ENCODE data around the gene STAT5A.
A peak's percentile ranks its signal among the peaks of the same experiment; 100 is the strongest.

STAT5A gene

GRCh38 chr17:42272162-42272907 is 16.0 kb upstream of the STAT5A start:
- no peak for TF ChIP-seq CTCF (IDR thresholded peaks at IDR 0.05; ENCODE audit: insufficient read depth, low read length, missing control alignments)
- no peak overlapping the region for H3K4me3 ChIP-seq (ENCODE audit: low read depth, low read length)
- CTCF ChIA-PET, result no interaction called here
- POLR2A ChIA-PET, result no interaction called here
- DNase-seq (ENCODE audit: low read depth, low spot score), result no peak

- CTCF ChIA-PET, result interaction anchor here (0.7 to 1.2 kb wide), 2 partner anchors 39 to 51 kb away, joined by 3 to 4 read pairs; no protein-coding TSS in a partner anchor
- H3K4me3 ChIP-seq (ENCODE audit: low read depth, low read length), result no peak overlapping the region
- POLR2A ChIA-PET, result no interaction called here
- TF ChIP-seq CTCF (IDR thresholded peaks at IDR 0.05; ENCODE audit: insufficient read depth, low read length, missing control alignments), result no peak
- no peak for DNase-seq (ENCODE audit: low read depth, low spot score)
Observed at GRCh38 chr17:42273474-42274252, 14.6 kb upstream of the STAT5A start.

DNA sequence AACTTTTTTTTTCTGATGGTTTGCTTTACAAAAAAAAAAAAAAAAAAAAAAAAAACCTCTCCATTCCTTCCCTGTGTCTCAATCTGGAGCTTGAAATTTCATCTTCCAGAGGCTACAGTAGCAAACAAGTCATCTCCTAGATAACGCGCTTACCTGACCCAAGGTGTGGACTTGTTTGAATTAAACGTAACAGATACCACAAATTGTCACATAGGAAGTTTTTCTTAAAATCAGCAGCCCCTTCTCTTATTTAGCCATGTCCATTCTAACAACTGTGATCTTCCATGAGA is 14.1 kb upstream of the STAT5A start:
- ChIA-PET POLR2A (no interaction called here), CTCF (interaction anchor here (0.7 to 1.2 kb wide), 2 partner anchors 38 to 52 kb away, joined by 3 to 4 read pairs; no protein-coding TSS in a partner anchor)
- DNase-seq (ENCODE audit: low read depth, low spot score), result no peak
- TF ChIP-seq CTCF (IDR thresholded peaks at IDR 0.05; ENCODE audit: insufficient read depth, low read length, missing control alignments), result no peak
- H3K4me3 ChIP-seq (ENCODE audit: low read depth, low read length), result no peak overlapping the region

DNA sequence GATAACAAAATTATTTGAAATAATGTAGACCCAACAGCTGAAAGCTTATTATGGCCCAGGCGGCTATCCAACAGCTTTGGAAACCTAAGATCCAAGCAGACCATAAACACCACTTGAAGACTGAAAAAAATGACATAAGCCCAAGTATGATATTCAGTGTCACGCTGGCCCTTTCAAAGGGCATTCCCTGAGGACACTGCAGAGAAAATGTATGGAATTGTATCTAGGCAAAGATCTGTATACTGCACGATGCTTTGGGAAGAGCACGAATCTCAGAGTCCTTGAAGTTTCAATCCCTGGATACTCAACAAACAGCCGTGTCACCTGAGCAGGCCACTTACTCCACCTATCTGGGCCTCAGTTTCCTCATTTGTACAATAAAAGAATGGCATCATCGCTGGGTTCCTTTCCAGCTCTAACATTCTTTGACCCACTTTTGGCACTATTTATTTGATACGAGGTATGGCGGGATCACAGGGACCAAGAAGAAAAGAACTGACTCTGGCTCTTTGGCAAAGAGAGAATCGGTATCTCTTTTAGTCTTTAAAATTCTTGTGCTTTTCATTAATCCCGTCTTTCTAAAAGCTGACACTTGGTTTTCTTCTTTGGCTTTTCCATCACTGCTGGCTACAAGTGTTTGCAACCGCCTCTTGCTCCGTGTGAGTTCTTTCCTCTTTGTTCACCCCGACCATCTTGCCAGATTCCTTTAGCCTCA is 13.3 kb upstream of the STAT5A start:
- CTCF ChIA-PET, result interaction anchor here (0.8 to 1.2 kb wide), 6 partner anchors 20 to 252 kb away, joined by 3 to 4 read pairs (median 3); no protein-coding TSS in a partner anchor
- no peak for DNase-seq (ENCODE audit: low read depth, low spot score)
- POLR2A ChIA-PET, result interaction anchor here (0.7 to 1.0 kb wide), 2 partner anchors 13 kb away, joined by 3 to 6 read pairs; partner anchors contain the start of gene STAT5A
- peak overlapping the region; percentile 76 for H3K4me3 ChIP-seq (ENCODE audit: low read depth, low read length)
- TF ChIP-seq CTCF (IDR thresholded peaks at IDR 0.05; ENCODE audit: insufficient read depth, low read length, missing control alignments), result no peak

GRCh38 chr17:42275527-42276358 is 12.6 kb upstream of the STAT5A start:
- POLR2A ChIA-PET, result interaction anchor here (0.7 to 1.0 kb wide), 2 partner anchors 12 to 244 kb away, joined by 4 to 6 read pairs; partner anchors contain the start of gene STAT5A
- DNase-seq (ENCODE audit: low read depth, low spot score), result no peak
- CTCF ChIA-PET, result interaction anchor here (0.8 to 1.1 kb wide), 6 partner anchors 19 to 257 kb away, joined by 3 read pairs; no protein-coding TSS in a partner anchor
- TF ChIP-seq CTCF (IDR thresholded peaks at IDR 0.05; ENCODE audit: insufficient read depth, low read length, missing control alignments), result no peak
- H3K4me3 ChIP-seq (ENCODE audit: low read depth, low read length), result peak overlapping the region; percentile 76

Measured in AG04449 (cell line).